ENCODE measurements around the gene PLCB1. TPM values are rescaled to one million over a fixed set of nuclear protein-coding genes. Genes with fewer than 3 reads are reported as not detected.

Gene PLCB1
- total and polyA plus RNA-seq, 8 donors = 8.8 to 27.7 (median 19.2) TPM

DNA sequence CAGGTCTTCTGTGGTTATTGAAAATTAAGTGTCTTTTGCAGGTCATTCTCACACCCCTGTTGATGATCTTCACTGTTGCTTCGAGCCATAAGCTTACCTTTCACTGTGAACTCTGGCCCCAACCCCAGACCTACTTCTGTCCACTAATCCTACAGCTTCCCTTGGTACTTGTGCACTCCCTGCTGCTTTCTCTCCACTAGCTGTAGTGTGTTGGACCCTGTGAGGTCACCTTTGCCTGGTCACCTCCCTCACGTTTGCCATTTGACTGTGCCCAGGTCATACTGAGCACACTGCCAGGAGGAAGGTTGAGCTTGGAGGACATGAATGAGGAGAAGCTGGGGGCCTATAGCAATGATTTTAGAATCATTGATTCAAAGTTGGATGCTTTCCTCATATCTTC is 94.0 kb downstream of the PLCB1 start:
- Histone ChIP-seq H3K27ac (no peak overlapping the region), H3K27me3 (no peaks in the 10 kb centered on the region), H3K36me3 (no peaks in the 10 kb centered on the region), H3K9me3 (no peaks in the 10 kb centered on the region), H3K4me3 (no peak overlapping the region), H3K4me1 (no peaks in the 10 kb centered on the region)
- TF ChIP-seq, protein P1, sequence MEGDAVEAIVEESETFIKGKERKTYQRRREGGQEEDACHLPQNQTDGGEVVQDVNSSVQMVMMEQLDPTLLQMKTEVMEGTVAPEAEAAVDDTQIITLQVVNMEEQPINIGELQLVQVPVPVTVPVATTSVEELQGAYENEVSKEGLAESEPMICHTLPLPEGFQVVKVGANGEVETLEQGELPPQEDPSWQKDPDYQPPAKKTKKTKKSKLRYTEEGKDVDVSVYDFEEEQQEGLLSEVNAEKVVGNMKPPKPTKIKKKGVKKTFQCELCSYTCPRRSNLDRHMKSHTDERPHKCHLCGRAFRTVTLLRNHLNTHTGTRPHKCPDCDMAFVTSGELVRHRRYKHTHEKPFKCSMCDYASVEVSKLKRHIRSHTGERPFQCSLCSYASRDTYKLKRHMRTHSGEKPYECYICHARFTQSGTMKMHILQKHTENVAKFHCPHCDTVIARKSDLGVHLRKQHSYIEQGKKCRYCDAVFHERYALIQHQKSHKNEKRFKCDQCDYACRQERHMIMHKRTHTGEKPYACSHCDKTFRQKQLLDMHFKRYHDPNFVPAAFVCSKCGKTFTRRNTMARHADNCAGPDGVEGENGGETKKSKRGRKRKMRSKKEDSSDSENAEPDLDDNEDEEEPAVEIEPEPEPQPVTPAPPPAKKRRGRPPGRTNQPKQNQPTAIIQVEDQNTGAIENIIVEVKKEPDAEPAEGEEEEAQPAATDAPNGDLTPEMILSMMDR (IDR thresholded peaks at IDR 0.05) = no peak
- ATAC-seq (no peak), DNase-seq (no peak)
- intact Hi-C loops (cut with DNase I) = no loop called here

DNA sequence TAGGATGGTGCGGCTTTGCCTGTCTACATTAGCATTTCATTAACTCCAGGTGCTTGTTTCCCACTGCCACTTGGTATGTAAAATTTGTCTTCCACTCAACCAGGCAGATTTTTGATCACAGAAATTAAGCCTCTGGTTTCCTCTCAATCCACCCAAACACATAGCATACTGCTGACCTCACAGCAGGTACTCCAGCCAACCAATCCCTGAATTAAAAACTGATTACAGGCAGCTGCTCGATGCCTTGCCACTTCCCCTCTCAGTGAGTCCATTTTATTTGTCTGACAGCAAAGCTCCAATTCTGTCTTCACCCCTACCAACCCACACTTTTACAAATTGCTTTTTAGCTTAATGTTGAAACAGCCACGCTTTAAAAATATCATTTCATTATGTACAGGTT is 95.2 kb downstream of the PLCB1 start:
- no peak for ATAC-seq
- intact Hi-C loops (cut with DNase I) = no loop called here
- H3K4me1 ChIP-seq = no peaks in the 10 kb centered on the region
- H3K4me3 ChIP-seq = no peak overlapping the region
- no peaks in the 10 kb centered on the region for H3K36me3 ChIP-seq
- H3K27ac ChIP-seq = no peak overlapping the region
- TF ChIP-seq, protein P1 (IDR thresholded peaks at IDR 0.05) = no peak
- H3K9me3 ChIP-seq = no peaks in the 10 kb centered on the region
- no peak for DNase-seq
- H3K27me3 ChIP-seq = no peaks in the 10 kb centered on the region

- TF ChIP-seq, protein P1 (IDR thresholded peaks at IDR 0.05) = no peak
- H3K9me3 ChIP-seq = no peaks in the 10 kb centered on the region
- H3K4me1 ChIP-seq = no peaks in the 10 kb centered on the region
- ATAC-seq (no peak), DNase-seq (no peak)
- no peaks in the 10 kb centered on the region for H3K36me3 ChIP-seq
- no peak overlapping the region for H3K27ac ChIP-seq
- no peak overlapping the region for H3K4me3 ChIP-seq
- intact Hi-C loops (cut with DNase I) = no loop called here
- no peaks in the 10 kb centered on the region for H3K27me3 ChIP-seq
These were observed 96.2 kb downstream of the PLCB1 start for GRCh38 chr20:8228315-8228714.

DNA sequence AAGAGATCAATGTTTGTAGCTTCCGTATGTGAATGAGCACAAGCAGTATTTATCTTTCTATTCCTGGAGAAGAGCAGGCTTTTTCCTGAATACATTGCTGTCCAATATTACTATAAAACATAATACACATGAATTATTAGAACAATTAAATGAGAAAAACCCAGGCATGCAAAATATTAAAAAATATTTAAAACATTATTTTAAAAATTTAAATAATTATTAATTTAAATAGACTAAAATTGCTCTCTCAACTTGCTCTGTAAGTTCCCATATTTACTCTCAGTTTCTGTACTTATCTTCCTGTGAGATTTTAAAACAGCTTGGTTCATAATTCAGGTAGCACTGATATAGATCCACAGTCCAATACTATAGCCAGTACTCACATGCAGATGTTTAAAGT is 97.0 kb downstream of the PLCB1 start:
- no peak overlapping the region for H3K4me3 ChIP-seq
- H3K36me3 ChIP-seq = no peaks in the 10 kb centered on the region
- H3K4me1 ChIP-seq = no peaks in the 10 kb centered on the region
- no peaks in the 10 kb centered on the region for H3K9me3 ChIP-seq
- DNase-seq (no peak), ATAC-seq (no peak)
- H3K27me3 ChIP-seq = no peaks in the 10 kb centered on the region
- no peak overlapping the region for H3K27ac ChIP-seq
- TF ChIP-seq, protein P1 (IDR thresholded peaks at IDR 0.05) = no peak
- intact Hi-C loops (cut with DNase I) = no loop called here

- TF ChIP-seq, protein P1 (IDR thresholded peaks at IDR 0.05) = no peak
- DNase-seq = no peak
- Histone ChIP-seq H3K4me1 (no peaks in the 10 kb centered on the region), H3K27ac (no peak overlapping the region), H3K4me3 (no peak overlapping the region), H3K36me3 (no peaks in the 10 kb centered on the region), H3K27me3 (no peaks in the 10 kb centered on the region), H3K9me3 (no peaks in the 10 kb centered on the region)
- ATAC-seq = no peak
- intact Hi-C loops (cut with DNase I) = no loop called here
These were observed 99.0 kb downstream of the PLCB1 start for GRCh38 chr20:8231038-8231437.
